COLO668 (cell line): ENCODE data around the gene ALPI.

ENCODE experiments used
- DNase-seq: peaks from one replicate; lab custom pipeline; 2025; ENCODE audit not compliant: unreplicated experiment; lab: John Stamatoyannopoulos, UW

ALPI gene

DNA sequence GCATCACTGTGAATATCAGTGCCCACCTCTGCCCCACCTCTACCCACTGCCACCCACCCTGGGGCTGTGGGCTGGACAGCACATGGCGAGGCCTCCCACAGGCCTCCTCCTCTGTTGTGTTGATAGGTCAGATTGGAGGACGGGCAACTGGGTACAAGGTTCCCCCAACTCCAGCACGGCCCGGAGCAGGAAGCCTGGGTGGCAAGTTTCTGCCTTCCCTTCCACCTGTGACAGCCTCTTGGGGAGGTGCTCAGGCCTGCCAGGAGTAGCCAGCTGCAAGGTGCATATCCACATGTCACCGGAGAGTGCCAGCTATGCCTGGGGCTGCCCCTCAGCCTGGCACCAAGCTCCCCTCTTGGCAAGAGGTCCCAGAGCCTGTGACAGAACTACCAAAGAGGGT is 38.6 kb downstream of the ALPI start:
- no peak for DNase-seq

DNA sequence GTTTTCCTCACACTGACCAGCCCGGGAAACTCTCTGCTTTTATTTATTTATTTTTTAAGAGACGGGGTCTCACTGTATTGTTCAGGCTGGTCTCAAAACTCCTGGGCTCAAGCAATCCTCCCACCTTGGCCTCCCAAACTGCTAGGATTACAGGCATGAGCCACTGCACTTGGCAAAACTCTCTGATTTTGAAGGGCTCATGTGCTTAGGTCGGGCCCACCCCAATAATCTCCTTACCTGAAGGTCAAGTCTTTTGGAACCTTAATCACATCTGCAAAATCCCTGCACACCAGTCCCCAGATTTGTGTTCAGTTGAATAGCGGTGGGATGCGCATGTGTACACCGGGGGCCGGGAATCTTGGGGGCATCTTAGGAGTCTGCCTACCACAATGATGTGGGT is 39.3 kb downstream of the ALPI start:
- DNase-seq = no peak

DNA sequence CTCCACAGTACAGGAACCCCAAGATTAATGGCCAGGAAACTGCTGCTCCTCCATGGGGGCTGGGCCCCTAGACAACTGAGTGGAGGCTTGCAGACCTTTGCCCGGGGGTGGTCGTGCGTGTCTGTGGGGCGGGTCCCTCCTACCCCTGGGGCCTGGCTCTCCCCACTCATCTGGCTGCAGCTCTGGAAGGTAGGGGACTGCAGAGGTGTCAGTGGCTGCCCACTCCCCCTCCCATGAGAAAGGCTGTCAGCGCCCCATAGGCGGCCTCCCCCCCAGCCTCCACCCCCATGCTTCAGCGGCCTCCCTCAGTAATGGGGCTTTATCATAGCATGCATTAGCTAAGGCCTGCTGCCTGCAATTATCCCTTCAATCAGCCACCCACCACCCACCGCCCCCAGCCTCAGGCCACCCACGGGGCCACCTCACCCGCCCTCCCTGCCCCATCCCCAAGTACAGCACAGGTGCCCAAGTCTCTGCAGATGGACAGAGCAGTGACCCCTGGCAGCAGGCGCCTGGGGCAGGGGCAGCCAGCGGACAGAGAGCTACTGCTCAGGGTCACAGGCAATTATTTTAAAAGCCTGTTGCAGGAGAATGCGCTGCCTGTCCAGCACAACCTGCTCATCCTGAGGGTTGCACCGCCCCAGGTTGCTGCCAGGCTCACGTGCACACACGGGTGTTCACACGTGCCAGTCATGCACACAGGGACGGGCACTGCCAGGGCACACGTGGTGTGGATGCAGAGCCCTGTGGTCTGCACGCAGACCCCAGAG is 40.7 kb downstream of the ALPI start:
- DNase-seq = no peak

DNA sequence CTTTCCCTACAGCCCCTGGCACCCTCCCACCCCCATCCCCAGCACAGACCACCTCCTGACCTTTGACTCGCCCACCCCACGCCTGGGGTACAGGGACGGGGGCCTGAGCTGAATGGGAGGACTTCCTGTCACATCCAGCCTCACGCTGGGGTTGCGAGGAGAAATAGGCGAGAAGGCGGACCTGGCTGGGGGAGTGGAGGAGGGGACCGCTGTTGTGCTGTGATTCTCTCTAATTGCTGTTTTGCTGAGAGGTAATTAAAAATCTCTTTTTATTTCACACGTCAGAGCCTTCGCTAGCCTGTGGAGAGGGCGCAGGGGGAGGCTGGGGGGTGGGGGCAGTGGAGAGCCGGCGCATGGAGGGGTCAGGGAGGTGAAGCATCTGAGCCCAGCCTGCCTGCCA is 41.4 kb downstream of the ALPI start:
- DNase-seq = no peak

DNA sequence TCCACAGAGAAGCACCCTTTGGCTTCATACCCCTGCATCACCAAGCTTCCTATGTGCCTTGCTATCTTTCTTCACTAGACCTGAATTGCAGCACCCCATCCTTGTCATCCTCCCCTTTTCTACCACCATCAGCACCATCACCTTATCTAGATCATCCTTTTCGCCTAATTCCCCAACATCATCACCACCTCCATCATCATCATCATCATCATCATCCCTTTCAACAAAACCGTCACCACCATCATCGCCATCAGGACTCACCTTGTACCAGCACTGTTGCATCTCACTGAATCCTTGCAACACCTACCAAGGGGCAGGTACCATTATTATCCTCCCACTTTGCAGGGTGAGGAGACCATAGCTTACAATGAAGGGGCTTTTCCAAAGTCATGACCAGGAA is 42.5 kb downstream of the ALPI start:
- DNase-seq = no peak

DNA sequence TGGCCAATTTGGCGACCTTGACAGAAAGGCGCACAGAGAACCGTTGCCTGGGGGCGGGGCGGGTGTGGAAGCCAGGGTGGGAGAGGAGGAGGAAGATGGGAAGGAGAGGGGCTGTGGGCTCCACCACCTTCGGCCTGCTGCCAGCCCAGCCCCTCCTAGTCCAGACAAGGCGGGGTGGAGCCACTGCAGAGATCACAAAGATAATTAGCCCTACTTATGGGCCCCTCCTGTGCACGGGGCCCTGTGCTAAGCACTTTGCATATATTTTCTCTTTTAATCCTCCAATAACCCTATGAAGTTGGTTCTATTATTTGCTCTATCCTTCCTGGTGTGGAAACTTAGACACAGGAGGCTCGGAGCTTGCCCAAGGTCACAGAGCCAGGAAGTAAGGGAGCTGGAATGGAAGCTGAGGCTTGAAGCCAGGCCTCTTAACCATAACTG is 45.4 kb downstream of the ALPI start:
- no peak for DNase-seq

DNA sequence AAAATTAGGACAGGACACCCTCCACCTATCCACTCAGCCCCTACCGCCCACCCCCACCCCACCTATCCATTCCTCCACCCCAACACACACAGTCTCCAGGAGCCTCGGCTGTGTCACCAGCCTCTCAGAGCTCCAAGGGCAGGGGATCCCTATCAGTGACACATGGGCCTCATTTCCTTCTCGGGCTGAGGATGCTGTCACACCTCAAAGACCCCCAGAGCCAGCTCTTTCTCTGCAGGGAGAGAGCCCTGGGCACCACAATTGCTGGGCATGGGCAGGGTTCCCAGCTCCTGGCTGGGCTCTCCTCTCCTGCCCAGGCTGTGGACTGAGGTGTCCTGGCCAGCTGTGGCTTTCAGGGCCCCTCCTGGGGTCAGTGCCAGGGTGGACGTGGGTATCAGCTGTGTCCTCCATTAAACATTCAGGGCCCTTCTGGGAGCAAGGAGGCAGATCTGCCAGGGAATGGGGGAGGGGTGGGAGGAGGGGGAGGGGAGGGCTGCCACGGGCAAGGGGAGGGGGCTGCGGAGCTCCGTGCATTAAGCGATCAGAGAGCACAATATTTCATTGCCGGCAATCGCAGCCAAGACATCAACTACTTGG is 45.9 kb downstream of the ALPI start:
- DNase-seq = no peak

DNA sequence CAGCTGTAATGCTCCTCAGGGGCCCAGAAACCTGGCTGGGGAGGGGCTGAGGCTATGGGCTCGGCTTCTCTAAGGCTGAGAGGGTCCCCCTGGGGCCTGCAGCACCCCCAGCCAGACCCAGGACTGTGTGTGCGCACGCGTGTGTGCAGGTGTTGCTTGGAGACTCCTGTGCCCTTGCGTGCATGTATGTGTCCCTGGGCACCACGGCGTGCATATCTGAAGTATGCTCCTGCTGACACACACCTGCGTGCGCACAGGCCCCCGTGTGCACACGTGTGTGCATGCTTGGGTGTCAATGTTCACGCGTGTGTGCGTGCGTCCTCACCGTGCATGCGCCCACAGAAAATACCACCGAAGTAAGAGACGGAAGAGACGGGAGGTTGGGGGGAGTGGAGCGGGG is 46.6 kb downstream of the ALPI start:
- DNase-seq = no peak

DNA sequence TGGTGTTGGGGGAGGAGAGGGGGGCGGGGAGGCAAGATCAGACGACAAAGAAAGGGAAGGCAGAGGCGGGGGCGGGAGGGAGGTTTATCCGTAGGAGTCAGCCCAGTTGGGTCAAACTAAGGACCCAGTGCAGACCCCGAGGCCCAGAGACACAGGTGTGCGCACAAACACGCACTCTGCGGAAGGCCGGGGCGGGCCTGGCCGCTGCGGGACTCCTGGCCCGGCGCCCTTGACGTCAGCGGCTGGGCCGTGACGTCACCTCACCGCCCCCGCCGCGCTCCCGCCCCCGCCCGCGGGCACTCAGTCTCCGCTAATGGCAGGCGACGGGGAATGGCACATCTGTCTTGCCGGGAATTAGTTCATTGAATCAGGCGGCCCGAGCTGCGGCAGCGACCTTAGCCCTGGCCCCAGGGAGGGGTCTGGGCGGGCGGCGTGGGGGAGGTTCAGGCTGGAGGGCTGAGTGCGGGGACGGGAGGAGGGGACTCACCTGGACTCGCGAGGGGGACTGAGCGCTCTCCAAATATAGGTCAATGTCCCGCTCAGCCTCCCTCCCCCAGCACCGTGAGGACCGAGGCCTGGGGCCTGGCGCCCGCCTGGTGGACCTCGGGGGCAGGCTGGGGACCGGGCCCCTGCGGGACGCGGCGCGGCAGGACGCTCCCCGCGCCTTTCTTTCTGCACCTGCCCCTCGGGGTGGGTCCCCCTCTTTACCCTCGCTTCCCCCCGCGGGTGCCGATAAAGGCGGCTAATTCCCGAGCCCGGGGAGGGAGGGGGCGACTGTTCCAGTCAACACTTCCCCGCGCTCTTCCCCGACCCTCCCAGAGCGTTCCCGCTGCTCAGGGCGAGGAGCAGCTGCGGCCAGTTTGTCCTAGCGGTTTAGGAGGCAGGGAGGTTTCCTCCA is 47.2 kb downstream of the ALPI start:
- peak; percentile 26 for DNase-seq

DNA sequence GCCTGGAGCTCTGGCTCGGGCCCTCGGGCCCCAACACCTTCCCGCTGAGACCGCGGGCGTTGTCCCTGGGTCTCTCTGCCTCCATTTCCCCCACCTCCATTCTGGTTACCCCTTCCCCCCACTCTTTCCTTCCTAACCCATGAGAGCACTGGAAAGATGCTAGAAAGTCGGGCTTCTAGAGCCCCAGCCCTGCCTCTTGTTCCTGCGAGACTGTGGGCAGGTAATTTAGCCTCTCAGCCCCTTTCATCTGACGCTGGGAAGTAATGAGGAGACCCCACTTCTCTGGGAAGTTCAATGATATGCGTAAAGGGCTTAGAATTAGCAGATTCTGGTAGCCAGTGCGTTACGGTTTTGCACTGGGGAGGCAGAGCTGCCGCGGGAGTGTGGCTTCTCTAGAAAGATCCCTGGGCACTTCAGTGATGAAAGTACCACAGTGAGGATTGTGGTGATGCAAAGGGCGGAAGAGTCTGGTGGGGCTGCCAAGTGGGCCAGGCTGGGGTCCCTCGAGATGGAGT is 47.9 kb downstream of the ALPI start:
- no peak for DNase-seq

DNA sequence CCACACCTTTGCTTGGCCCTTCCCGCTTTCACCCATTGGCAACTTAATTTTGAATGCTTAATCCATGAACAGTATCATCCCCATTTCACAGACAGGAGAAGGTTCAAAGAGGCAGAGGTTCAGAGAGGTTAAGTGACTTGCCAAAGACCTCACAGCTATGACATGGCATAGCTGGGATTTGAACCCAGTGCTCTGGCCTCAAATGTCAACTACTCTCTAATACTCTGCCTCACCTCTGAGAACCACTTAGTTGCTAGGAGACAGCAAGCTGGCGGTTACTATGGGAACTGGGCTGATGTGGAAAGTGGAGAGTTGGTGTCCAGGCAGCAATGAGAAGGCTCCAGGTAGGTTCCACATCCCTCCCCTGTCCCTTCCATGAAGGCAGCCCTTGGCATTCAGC is 48.5 kb downstream of the ALPI start:
- DNase-seq = no peak

DNA sequence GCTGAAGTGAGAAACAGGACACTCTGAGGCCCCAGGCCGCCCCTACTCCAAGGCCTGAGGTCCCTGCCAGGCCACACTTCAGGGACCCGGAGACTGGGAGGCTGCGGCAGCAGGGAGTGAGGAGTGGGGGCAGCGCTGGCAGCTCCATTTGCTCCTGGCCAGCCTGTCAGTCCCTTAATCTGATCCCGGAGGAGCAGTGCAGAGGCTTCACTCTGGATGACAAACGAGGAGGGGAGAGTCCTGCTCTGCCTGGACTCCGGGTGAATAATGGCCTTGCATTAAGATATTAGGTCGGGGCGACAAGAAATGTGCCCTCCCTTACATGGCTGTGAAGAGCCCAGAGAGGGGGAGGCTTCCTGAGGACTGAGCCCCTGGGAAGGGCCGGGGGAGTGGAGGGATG is 49.9 kb downstream of the ALPI start:
- no peak for DNase-seq

DNA sequence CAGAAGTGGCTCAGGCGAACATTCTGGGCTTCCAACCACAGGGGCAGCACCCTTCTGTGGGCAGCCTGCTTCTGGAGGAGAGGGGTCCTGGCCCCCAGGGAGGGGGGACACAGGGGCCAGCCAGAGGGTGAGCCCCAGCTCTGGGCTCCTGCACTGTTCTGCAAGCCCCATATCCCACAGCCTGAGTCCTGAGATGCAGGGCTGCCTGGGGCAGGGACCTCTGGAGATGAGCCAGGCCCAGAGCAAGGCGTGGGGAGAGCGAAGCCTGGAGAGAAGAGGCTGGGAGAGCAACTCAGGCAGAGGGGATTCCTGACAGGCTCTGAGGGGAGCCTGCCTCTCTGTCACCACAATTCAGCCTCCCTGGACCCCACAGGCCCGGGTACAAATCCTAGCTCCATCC is 50.8 kb downstream of the ALPI start:
- no peak for DNase-seq

DNA sequence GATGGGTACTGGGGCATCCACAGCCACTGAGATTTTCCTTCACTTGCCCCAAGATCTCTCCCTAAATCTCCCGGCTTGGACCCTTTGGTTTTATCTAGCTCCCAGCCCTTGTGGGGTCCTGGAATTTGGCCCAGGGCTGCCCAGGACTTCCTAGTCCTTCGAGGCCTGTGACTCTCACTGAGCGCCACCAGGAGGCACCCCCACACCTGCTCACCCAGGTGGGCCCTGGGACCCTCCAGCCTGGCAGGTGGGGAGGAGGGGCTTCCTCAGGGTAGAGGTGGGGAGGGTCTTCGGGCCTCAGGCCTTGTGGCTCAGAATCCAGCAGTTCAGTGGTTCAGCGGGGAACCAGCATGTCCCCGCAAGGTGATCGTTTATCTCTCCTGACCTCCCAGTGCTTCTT is 52.3 kb downstream of the ALPI start:
- DNase-seq = no peak
